HG02938 (cell line): Measurements from ENCODE around the gene KPNB1.

Experiments used
- ATAC-seq: cut with Tn5 transposase; IDR thresholded peaks from one replicate; pipeline ENCODE4 v1.9.1; 2021; ENCODE audit warnings: mild to moderate bottlenecking, moderate library complexity; ENCODE audit not compliant: unreplicated experiment

Gene KPNB1

DNA sequence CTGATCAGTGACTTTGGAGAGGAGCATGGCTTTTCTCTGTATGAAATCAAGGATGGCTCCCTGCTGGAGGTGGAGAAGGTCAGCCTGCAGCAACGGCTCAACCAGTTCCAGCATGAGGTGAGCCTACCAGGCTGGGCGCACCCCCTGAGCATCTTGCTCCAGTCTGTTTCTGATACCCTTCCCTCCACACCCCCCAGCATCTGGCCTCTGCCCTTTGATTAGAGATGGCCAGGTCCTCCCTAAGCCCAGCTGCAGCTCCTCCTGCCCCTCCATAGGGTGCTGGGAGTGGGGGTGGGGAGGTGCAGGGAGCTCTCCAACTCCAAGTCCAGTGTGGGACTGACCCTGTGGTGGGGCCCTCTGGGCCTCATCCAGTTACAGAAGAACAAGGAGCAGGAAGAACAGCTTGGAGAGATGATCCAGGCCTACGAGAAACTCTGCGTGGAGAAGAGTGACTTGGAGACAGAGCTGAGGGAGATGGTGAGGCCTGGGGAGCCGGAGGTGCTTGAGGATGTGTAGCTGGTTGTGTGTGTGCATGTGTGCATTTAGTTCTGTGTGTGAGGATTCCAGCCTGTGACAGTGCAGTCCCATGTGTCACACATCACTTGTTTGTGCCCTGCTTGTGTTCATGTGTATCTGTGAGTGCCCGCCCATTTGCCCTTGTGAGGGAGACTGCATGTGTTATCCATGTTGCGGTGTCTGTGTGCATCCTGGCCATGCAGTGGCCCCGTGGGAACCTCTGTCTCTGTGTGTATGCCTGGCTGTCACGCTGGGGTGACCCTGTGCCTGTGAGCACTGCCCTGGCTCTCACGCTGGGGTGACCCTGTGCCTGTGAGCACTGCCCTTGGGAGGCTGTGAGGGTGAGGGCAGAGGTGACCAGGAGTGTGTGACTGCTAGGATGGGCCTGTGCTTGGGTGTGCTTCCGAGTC lies 47.3 kb downstream of the KPNB1 start:
- ATAC-seq = no peak

DNA sequence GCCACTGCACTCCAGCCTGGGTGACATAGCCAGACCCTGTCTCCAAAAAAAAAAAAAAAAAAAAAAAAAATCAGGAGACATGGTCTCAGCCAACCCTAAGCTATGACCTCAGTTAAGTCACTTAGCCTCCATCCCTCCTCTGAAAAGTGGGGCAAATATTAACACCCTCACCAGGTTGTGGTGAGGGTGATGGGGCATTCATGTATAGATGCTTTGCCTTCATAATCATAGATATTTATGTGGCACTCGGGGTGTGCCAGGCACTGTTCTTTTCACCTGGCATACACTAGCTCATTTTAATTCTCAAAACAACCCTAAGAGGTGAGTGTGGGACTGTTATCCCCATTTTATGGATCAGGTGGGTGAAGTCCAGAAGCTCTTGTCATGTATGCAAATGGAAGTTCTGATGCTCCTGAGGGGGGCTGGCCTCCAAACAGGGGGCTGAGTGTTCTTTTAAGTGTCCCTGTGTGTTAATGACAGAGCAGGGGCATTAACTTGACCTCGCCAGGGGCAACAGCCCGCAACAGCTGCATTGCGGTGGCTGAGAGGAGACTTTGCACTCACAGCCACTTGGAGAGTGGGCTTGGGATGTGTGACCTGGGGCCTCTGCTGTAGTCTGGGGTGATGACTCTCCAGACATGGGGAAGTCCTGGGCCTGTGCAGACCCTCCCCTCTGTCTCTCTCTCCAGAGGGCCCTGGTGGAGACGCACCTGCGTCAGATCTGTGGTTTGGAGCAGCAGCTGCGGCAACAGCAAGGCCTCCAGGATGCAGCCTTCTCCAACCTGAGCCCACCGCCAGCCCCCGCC lies 48.4 kb downstream of the KPNB1 start:
- ATAC-seq = no peak

DNA sequence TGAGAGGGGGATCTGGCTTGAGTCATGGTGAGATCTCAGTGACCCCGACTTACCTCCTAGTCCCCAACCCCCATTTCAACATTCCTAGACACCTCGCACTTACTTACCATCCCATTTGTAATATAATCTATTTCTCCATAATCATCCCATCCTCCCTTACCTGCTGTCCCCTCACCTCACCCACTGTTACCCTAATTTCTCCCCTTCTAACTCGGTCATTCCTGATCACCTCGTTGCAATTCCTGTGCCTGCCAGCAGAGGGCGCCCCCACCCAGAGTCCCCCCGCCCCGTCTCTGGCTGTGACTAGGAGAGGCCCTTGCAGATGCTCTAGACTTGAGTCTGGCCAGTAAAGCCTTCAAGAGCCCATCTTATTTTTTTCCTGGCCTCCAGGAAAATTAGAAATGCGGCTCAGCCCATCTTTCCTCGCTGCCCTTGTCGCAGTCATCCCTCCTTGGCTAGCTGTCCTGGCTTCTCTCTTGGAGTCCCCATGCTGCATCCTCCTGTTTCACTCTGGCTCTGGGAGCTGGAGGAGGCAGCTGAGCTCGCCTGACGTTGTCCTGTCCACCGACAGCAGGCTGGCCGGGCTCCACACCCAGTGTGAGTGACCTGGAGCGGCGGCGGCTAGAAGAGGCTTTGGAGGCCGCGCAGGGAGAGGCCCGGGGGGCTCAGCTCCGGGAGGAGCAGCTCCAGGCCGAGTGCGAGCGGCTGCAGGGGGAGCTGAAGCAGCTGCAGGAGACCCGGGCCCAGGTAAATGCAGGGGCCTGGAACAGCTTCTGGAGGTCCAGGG lies 49.2 kb downstream of the KPNB1 start:
- no peak for ATAC-seq

DNA sequence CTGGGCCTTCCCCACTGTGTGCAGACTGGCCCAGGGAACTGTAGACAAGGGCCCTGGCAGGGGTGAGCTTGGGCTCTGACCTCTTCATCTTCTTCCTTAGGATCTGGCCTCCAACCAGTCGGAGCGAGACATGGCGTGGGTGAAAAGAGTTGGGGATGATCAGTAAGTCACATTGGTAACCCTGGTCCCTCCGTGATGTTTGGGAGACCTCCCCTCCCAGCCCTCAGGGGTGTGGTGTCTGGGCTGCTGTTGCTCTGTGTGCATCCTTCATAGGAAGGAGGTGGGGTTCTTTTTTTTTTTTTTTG lies 49.8 kb downstream of the KPNB1 start:
- ATAC-seq = no peak

DNA sequence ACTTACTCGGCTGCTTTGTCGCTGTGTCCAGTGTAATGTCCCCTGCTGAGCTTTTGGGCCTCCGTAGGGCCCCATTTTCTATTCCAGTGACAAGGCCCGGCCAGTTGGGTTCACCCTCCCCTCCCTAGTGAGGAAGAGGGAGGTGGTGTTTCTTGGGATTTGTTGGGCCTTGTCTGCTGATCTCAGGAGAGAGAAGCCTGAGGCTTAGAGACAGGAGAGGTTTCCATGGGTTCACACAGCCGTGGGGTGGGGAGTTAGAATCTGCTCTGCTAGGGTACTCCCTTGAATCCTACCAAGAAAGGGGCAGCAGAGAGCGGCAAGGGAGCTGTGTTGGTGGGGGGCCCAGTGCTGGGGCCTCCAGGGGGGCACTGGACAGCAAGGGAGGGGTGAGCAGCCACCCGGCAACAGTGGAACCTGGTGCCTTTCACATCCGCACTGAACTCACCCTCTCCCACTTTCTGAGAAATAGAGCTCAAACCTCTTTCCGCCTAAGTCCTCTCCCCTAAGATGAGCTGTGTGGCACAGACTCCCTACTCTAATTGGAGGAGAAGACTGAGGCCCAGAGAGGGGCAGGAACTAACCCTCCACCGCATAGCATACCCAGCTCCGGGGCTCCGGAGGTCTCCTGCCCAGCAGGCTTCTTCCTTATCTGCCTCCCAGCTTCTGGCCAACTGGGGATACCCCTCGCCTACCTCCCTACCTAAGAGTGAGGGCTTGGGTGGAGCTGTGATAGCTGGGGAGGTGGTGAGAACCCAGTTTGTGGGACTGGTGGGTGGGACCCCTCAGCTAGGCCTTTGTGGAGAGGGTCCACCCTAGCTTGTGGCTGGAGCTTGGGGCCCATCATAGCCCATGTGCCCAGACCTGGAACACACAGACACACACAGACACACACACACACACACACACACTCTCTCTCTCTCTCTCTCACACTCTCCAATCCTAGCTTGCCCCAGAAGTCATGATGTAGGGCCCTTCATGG lies 51.0 kb downstream of the KPNB1 start:
- no peak for ATAC-seq

DNA sequence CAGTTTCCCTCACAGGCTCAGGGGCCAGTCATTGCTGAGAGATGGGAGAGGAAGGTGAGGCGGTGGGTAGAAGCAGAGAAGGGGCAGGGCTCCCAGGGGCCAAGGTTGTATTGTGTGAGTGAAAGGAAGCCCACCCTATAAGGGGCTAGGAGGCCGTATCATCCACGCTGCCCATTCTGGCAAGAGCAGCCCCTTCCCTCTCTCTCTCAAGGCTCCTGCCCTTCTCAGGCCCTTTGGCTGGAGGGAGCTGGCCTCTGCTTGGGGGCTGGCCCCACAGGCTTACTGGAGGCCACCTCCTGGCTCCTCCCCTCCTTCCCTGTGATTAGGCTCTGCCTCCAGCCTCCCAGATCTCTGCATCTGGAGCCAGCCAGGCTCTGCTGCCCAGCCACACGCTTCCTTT lies 51.9 kb downstream of the KPNB1 start:
- ATAC-seq = no peak

DNA sequence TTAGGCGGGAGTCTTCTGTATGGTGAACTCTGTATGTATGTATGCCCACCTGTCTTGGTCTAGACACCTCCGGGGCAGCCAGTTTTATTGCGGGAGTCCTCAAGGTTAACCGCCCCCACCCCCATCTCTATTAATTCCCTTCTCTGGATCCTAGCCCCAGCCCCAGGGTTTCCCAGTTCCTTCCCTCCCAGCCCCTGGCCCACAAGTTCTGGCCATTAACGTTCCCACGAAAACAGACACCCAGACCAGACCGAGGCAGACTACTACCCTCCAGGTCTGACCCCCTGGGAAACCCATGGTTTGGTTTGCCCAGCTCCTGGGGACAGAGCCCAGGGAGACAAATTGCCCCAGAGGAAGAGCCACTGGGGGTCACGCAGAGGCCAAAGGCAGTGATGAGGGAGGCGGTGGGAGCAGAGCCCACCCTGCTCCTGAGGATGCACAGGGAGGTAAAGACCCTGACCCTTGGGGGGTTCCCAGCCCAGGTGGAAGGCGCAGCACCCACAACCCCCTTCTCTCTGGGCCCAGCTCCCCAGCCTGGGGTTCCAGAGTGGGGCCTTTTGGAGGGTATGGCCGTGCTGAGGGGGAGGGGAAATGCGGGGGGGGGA lies 52.8 kb downstream of the KPNB1 start:
- ATAC-seq = no peak

DNA sequence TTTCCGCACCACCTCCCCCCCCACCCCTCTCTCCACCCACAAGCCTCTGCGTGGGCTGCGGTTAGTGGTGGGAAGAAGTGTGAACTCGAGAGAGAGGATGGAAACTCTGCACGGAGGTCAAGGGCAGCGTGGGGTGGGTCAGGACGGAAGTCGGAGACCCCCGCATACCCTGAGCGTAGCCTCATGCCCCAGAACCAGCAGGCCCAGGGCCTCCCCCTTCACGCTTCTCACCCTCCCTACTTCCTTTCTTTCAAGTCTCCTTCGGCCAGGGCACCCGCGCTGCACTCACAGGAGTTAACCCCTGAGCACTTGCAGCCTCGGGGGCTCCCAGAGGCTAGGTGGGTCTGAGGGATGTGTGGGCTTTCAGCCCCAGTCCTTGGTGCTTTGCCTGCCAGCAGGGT lies 53.5 kb downstream of the KPNB1 start:
- ATAC-seq = no peak

DNA sequence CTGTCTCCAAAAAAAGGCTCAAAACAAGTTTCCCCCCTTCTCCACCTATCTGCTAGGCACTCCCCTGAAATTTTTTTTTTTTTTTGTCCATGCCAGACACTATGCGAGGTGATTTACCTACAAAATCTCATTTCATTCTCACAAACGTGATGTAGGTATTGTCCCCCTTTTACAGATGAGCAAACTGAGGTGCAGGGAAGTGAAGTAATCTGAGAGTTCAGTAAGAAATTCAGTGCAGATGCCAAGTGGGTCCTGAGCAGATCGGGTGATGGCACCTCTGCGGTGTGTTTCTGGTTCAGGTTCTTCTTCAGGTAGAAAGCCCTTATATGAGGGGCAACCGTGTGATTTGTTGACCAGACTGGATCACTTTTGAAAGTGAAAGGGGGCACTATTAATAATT lies 54.0 kb downstream of the KPNB1 start:
- ATAC-seq = no peak

DNA sequence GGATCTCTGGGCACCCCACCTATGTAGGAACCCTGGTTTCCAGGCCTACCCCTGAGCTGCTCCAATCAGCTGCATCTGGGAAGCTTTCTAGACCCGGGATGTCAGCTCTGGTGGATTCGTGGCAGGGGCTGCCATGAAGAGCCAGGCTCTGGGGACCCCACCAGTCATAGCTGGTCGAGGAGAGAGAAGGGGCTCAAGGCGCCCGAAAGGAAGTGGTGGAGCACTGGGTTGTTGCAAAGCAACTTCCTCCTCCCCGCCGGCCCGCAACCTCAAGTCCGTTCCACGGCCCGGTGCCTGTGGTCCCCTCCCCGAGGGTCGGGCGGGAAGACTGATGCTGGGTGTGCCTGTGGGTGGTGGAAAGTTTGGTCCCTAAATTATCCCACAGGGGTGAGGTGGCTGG lies 54.4 kb downstream of the KPNB1 start:
- no peak for ATAC-seq

DNA sequence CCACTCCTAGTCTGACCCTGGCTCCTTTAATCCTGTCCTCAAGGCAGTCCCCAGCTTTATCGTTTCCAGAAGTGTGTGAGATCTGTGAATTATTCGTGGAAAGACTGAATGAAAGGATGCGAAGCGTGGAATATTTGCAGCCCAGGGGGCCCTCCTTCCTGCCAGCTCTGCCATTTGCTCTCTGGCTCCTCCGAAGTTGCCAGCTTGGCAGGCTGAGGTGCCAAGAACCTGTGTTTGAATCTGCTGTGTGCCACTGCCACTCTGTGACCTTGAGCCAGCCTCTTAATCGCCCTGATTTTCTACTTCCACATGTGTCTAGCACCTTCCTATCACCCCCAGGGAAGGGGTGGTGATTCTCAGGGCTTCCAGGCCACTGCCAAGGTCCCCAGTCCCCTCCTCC lies 55.0 kb downstream of the KPNB1 start:
- ATAC-seq = no peak

DNA sequence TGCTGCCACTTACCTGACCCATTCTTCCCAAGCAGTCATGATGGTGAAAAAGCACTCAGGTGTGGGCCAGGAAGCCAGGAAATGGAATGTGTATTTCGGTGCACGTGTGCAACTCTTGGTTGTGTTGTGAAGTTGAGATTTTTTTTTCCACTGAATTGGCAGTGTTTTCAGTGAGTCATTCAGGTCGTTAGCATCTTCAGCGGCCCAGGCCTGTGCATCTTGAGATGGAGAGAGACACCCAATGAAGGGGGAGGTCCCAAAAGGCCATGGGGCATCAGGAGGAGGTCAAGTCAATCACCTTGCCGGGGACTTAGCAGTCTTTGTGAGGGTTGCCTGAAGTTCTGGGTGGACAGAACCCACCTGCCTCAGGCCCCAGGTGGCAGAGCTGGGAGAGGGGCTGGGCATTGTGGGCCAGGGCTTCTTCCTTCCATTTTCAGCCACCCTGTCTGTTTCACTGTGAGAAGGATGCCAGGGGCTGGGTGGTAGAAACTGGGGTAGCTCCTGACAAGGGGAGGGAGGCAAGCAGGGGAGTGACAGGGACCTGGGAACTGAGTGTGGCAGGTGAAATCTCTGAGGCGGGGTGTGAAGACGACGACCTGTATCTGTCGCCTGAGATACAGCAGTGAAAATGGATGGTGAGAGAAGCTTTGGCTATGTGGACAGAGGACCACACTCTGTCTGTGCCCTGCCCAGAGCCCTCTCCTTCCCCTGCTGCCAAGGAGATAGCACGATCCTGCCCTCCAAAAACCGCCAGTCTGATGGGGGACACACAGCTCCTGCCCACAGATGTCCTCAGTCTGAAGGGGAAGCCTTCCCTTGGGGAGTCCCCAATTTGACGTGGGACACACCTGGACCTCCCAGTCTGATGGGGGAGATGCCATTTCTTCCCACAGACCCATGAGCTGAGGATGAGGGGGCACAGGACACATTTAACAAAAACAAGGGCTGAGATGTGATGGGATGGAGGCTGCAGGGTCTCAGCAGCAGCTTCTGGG lies 56.1 kb downstream of the KPNB1 start:
- ATAC-seq = no peak

DNA sequence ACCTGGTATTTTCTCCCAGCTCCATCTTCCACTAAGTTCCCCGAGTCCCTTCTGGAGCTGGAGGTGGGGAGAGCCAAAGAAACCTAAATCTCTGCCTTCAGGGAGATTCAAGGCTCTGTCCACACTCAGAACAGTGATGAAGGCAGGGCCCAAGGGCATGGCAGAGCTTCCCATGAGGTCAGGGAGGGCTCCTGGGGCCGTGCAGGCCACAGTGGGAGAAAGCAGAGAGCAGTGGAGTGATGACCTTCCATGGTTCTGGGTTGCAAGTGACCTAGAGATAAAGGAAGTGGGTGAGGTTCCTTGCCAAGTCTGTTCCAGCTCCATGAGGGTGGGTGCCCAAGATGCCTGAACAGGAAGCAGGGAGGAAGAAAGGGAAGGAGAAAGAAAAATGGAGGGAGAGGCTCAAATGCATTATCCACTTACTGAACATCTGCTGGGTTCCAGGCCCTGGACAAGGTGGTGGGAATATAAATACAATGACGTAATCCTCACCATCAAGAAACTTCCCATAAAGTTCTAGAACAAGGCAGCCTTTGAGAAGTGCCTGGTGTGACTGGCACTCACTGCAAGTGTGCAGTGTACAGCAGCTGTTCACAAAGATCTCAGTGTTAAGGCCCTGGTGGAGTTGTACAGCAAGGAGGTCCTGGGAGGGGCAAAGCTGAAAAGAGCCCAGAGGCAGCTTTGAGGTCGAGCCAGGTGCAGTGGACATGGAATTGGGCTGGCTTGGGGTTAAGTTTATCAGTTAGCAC lies 57.5 kb downstream of the KPNB1 start:
- no peak for ATAC-seq

DNA sequence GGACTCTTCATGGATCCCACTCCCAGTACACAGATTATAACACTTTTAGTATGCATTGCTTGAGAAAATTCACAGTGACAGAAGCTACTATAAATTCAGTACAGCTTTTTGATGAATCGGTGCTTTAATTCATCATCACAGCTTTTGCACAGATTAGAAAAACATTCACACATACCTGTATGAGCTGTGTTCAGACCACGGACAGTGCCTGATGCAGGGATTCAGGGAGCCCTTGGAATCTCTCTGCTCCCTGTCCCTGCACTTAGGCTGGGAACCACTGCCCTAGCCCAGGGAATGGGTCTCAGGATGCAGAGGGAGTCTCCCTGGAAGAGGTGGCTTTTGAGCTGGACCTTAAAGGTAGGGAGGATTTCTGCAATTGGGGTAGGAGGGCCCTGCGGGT lies 58.2 kb downstream of the KPNB1 start:
- ATAC-seq = no peak

DNA sequence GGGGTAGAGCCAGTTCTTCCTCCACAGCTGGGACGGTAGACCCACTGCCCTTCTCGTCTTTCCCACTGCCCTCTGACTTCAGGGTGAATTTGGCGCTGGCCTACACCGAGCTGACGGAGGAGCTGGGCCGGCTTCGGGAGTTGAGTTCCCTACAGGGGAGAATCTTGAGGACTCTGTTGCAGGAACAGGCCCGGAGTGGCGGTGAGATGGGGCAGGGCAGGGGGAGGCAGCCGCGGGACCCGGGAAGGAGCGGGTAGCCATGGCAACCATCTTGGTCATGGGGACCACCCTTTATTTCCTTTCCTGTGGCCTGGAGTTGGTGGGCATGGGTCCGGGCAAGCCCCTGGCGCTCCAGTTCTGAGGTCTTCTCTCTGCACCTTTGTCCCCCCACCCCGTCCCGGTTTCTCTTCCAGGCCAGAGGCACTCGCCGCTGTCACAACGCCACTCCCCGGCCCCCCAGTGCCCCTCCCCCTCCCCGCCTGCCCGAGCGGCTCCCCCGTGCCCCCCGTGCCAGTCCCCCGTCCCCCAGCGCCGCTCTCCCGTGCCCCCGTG lies 58.7 kb downstream of the KPNB1 start:
- no peak for ATAC-seq

DNA sequence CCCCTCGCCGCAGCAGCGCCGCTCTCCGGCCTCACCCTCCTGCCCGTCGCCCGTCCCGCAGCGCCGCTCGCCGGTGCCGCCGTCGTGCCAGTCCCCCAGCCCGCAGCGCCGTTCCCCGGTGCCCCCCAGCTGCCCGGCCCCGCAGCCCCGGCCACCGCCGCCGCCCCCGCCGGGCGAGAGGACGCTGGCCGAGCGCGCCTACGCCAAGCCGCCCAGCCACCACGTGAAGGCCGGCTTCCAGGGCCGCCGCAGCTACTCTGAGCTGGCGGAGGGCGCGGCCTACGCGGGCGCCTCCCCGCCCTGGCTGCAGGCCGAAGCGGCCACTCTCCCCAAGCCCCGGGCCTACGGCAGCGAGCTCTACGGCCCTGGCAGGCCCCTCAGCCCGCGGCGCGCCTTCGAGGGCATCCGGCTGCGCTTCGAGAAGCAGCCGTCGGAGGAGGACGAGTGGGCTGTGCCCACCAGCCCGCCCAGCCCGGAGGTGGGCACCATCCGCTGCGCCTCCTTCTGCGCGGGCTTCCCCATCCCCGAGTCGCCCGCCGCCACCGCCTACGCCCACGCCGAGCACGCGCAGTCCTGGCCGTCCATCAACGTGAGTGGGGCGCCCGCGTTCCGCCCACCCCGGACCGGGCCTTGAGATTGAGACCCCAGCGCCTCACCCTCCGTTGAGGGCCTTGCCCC lies 59.3 kb downstream of the KPNB1 start:
- ATAC-seq = no peak

DNA sequence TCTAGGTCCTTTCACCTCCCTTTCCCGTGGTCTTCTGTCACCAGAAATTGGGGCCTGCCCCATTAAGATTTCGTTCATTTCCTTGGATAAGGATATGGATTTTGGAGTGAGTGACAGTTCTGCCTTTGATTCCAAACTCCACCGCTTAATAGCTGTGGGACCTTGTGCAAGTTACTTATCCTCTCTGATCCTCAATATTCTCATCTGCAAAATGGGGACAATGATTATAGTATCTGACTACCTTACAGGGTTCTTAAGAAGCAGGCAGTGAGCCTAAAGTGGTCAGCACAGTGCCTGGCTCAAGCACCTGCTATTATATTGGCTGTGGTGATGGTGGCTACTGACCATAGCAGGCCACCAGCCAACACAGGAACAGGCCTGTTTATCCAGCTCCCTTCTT lies 59.9 kb downstream of the KPNB1 start:
- no peak for ATAC-seq
